ENCODE results near the gene SEMA3D. TPM values are rescaled to one million over a fixed set of nuclear protein-coding genes. Genes with fewer than 3 reads are reported as not detected.

Gene SEMA3D
- total RNA-seq, 1 experiment from 2014 or later: 1.4 TPM

DNA sequence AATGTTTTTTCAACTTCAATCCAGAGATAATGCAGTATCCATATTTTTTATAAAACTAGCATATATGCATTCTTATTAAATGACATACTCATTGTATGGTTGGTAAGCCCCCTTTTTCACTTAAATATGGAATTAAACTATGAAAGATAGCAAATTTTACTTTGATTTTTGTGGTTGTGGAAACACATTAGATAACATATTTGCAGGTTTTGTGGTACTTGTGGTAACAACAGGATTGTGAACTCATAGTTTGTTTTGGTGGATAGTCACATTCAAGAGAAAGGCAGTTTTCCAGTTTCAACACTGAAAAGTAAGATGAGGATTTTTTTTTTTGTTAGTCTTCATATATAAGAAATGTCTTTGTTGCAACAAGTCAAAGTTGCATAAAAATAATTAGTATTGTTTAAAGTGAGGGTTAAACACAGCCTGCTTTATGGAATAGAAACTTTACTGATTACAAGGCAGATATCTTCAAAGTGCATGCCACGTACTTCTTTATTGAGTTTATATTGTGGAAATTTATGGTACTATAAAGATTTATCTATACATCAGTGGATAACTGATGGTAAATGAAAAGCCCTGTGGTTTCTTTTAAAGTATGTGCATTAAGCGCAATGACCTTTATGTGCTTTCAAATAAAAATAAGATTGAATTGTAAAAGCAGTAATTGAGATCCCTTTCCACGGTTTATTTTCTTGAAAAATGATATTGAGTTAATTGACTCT is 39.7 kb upstream of the SEMA3D start:
- no peaks in the 10 kb centered on the region for H3K4me1 ChIP-seq (ENCODE audit: control insufficient read depth in 1 of 2, insufficient read depth in 2 of 2, low read length in 2 of 2)
- no peak overlapping the region for H3K9ac ChIP-seq (ENCODE audit: low read length)
- TF ChIP-seq SRF (IDR thresholded peaks at IDR 0.05; ENCODE audit: low read depth) (no peak), EGR1 (IDR thresholded peaks at IDR 0.05; ENCODE audit: low read depth) (no peak), POLR2AphosphoS5 (IDR thresholded peaks at IDR 0.05; ENCODE audit: low read depth, low read length) (no peak), SIN3A (IDR thresholded peaks at IDR 0.05; ENCODE audit: low read depth) (no peak), POLR2A (IDR thresholded peaks at IDR 0.05; ENCODE audit: borderline replicate concordance, extremely low read depth, insufficient read depth, insufficient read length) (no peak), CEBPB (IDR thresholded peaks at IDR 0.05; ENCODE audit: low read depth) (no peak), ZNF274 (IDR thresholded peaks at IDR 0.05; ENCODE audit: low read depth, low read length) (no peak), CTCF (IDR thresholded peaks at IDR 0.05 in 2 of 3, conservative IDR thresholded peaks at IDR 0.05 in 1 of 3; ENCODE audit: borderline replicate concordance in 1 of 3, insufficient read depth in 1 of 3, low read depth in 2 of 3, low read length in 2 of 3) (no peak), FOSL1 (IDR thresholded peaks at IDR 0.05; ENCODE audit: low read depth) (no peak), ZFX (IDR thresholded peaks at IDR 0.05) (no peak), RAD21 (IDR thresholded peaks at IDR 0.05; ENCODE audit: low read depth) (no peak), TCF7L2 (IDR thresholded peaks at IDR 0.05; ENCODE audit: borderline replicate concordance, extremely low read depth, insufficient read depth, insufficient read length) (no peak), EZH2 (IDR thresholded peaks at IDR 0.05) (no peak), ELF1 (IDR thresholded peaks at IDR 0.05; ENCODE audit: borderline replicate concordance, low read depth) (no peak), CBX3 (IDR thresholded peaks at IDR 0.05; ENCODE audit: low read depth) (no peak)
- TF ChIP-seq, protein P1, sequence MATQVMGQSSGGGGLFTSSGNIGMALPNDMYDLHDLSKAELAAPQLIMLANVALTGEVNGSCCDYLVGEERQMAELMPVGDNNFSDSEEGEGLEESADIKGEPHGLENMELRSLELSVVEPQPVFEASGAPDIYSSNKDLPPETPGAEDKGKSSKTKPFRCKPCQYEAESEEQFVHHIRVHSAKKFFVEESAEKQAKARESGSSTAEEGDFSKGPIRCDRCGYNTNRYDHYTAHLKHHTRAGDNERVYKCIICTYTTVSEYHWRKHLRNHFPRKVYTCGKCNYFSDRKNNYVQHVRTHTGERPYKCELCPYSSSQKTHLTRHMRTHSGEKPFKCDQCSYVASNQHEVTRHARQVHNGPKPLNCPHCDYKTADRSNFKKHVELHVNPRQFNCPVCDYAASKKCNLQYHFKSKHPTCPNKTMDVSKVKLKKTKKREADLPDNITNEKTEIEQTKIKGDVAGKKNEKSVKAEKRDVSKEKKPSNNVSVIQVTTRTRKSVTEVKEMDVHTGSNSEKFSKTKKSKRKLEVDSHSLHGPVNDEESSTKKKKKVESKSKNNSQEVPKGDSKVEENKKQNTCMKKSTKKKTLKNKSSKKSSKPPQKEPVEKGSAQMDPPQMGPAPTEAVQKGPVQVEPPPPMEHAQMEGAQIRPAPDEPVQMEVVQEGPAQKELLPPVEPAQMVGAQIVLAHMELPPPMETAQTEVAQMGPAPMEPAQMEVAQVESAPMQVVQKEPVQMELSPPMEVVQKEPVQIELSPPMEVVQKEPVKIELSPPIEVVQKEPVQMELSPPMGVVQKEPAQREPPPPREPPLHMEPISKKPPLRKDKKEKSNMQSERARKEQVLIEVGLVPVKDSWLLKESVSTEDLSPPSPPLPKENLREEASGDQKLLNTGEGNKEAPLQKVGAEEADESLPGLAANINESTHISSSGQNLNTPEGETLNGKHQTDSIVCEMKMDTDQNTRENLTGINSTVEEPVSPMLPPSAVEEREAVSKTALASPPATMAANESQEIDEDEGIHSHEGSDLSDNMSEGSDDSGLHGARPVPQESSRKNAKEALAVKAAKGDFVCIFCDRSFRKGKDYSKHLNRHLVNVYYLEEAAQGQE (IDR thresholded peaks at IDR 0.05; ENCODE audit: low read depth): no peak
- TF ChIP-seq, protein P2, sequence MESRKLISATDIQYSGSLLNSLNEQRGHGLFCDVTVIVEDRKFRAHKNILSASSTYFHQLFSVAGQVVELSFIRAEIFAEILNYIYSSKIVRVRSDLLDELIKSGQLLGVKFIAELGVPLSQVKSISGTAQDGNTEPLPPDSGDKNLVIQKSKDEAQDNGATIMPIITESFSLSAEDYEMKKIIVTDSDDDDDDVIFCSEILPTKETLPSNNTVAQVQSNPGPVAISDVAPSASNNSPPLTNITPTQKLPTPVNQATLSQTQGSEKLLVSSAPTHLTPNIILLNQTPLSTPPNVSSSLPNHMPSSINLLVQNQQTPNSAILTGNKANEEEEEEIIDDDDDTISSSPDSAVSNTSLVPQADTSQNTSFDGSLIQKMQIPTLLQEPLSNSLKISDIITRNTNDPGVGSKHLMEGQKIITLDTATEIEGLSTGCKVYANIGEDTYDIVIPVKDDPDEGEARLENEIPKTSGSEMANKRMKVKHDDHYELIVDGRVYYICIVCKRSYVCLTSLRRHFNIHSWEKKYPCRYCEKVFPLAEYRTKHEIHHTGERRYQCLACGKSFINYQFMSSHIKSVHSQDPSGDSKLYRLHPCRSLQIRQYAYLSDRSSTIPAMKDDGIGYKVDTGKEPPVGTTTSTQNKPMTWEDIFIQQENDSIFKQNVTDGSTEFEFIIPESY (IDR thresholded peaks at IDR 0.05; ENCODE audit: extremely low read depth, insufficient replicate concordance, low read length): no peak
- TF ChIP-seq, protein P3, sequence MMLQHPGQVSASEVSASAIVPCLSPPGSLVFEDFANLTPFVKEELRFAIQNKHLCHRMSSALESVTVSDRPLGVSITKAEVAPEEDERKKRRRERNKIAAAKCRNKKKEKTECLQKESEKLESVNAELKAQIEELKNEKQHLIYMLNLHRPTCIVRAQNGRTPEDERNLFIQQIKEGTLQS (IDR thresholded peaks at IDR 0.05): no peak
- TF ChIP-seq, protein P4, sequence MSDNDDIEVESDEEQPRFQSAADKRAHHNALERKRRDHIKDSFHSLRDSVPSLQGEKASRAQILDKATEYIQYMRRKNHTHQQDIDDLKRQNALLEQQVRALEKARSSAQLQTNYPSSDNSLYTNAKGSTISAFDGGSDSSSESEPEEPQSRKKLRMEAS (IDR thresholded peaks at IDR 0.05): no peak
- H3K27ac ChIP-seq (ENCODE audit: low read depth, low read length): no peak overlapping the region
- BruUV-seq (replicated peaks): no TSS peak
- H3K9me2 ChIP-seq (ENCODE audit: insufficient read depth): no peaks in the 10 kb centered on the region
- ChIA-PET CTCF (no interaction called here), RAD21 (ENCODE audit: low non-redundant PET in 1 of 2, low total read pairs in 2 of 2, uncharacterized antibody in 2 of 2, unreplicated experiment in 2 of 2) (no interaction called here), POLR2A (no interaction called here)
- no peaks in the 10 kb centered on the region for H3K36me3 ChIP-seq (ENCODE audit: control insufficient read depth in 1 of 2, insufficient read depth in 2 of 2, low read length in 2 of 2)
- intact Hi-C loops (cut with micrococcal nuclease): no loop called here
- H3K27me3 ChIP-seq (ENCODE audit: insufficient read depth, low read length): no peaks in the 10 kb centered on the region
- H4K20me1 ChIP-seq (ENCODE audit: insufficient read depth): no peaks in the 10 kb centered on the region
- H2AFZ ChIP-seq (ENCODE audit: low read depth, low read length, poor library complexity, severe bottlenecking): no peak overlapping the region
- no peak for ATAC-seq
- no peaks in the 10 kb centered on the region for H3K9me3 ChIP-seq (ENCODE audit: control insufficient read depth in 1 of 2, insufficient read depth in 1 of 2, low read depth in 1 of 2, low read length in 2 of 2)
- H3K4me3 ChIP-seq (replicated peaks in 1 of 2; ENCODE audit: low read depth in 1 of 2, low read length in 2 of 2): no peak overlapping the region
- no peak overlapping the region for H3K4me2 ChIP-seq (ENCODE audit: low read length)
- H3K79me2 ChIP-seq (ENCODE audit: insufficient read depth, low read length): no peaks in the 10 kb centered on the region
- no peak for DNase-seq (ENCODE audit: low read depth, low spot score)
